Muscle of back (tissue), 11 donors: ENCODE results near the gene PALLD. TPM values are rescaled to one million over a fixed set of nuclear protein-coding genes. Genes with fewer than 3 reads are reported as not detected.

Experiments
- DNase-seq, 3 donors: peaks; one replicate each; pipeline versions ENCODE4 v3.0.0 to v3.0.0-alpha.2; 2013
- polyA plus RNA-seq, 10 donors: library from polyadenylated mRNA; unstranded; fragments of 120-200 nt; gene quantifications; one replicate each; pipeline ENCODE4 v1.2.1, GENCODE V29; 2013; ENCODE audit not compliant: insufficient read length in 10 of 10

Gene PALLD
- polyA plus RNA-seq, 10 donors = 130 to 201 (median 147) TPM

- no peak for DNase-seq
Observed at GRCh38 chr4:168822481-168822880, 325.6 kb downstream of the PALLD start.

DNA sequence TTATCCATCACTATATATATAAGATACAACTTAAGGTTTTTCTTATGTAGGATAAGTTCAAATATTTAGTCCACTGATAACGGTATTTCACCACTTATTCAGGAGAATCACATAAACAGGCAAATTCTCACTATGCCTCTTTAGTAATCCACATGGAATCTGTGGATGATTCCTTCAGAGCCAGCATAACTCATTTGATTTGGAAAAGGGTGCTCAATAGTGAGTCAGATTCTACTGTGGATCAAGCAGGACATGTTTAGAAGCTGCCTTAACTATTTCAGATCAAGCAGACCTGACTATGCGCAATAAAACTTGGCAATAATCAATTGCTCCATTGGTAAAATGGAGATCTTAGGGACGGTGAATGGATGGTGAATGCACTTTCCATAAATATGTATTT is 329.1 kb downstream of the PALLD start:
- DNase-seq = no peak

- no peak for DNase-seq
Observed at GRCh38 chr4:168826620-168827019, 329.8 kb downstream of the PALLD start.

DNA sequence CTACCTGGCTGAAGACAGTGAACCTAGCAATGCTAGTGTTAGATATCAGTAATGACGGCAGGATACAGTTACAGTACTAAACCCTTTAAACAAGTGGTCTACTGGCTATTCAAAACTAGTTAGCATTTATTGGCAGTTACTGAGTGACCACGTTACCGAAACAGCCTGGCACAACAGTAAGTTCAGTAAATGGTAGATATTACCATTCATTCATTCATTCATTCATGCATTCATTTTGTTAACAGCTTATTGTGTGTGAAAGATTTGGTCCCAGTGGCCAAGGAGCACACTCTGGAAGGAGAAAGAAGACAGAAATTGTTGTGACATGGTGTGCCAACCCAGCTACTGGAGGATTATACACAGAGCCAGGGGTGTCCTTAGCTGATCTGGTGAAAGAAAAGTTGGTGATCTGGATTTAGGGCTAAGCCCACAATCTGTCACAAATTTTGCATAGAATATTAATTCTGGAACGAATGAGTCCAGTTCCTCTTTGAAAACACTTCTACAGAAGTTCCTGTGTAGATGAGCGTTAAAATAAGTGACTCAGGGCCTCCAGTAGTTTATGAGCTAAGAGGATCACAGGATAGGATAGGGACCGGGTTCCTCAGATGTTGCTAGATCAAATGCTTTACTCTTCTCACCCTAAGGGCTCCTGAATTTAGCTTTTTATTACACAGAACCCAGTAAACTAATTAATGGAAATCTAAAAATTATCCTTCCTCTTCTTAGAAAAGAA is 334.1 kb downstream of the PALLD start:
- DNase-seq = no peak

DNA sequence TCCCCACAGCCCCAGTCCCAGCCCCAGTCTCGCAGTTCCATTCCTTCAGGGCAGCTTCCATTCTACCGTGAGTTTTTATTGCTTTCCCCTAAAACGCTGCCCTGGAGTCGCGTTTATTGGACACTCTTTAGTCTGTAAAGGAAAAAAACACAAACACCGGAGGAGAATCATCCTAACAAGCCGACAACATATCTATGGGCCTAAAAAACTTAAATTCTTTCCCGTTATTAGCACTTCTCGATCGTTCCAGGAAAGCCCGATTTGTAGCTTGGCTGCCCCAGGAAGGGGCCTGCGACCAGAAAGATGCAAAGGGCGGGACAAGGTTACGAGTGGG is 334.7 kb downstream of the PALLD start:
- no peak for DNase-seq

DNA sequence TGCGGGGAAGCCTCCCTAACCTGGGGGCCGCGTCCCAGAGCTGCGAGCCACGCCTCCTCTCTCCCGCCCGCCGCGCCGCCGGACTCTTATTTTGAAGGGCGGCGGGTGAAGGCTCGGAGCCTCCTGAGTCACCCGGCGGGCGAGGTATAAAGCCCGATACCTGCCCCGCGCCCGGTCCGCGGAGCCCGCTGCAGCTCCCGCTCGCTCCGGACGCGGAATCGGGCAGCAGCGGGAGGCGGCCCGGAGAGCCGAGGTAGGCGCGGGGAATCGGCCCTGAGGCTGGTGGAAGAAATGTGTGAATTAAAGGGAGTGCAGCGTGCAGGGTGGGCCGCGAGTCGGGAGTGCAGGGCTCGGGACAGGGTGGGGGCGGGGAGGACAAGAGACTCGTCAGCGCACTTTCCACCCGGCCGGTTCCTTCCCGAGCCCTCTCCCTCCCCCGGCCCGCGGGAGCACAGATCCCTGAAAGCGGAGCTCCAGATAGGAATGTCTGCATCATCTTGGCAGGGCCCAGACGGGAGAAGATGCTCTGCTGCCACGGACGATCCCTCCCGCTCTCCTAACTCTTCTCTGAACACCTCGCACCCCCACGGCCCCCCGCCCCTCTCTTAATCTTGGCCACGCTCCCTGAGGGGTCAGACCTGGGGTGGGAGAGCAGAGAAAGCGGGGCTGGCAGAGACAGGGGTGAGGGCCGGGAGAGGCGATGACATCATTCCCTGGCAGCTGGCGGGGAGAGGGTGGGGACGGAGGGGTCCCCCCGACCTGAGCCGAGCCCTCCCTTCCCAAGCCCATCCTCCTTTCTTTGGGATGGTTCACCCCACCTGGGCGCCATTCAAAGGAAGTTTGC is 335.3 kb downstream of the PALLD start:
- peak; percentile 82 to 96 (median 87) for DNase-seq

DNA sequence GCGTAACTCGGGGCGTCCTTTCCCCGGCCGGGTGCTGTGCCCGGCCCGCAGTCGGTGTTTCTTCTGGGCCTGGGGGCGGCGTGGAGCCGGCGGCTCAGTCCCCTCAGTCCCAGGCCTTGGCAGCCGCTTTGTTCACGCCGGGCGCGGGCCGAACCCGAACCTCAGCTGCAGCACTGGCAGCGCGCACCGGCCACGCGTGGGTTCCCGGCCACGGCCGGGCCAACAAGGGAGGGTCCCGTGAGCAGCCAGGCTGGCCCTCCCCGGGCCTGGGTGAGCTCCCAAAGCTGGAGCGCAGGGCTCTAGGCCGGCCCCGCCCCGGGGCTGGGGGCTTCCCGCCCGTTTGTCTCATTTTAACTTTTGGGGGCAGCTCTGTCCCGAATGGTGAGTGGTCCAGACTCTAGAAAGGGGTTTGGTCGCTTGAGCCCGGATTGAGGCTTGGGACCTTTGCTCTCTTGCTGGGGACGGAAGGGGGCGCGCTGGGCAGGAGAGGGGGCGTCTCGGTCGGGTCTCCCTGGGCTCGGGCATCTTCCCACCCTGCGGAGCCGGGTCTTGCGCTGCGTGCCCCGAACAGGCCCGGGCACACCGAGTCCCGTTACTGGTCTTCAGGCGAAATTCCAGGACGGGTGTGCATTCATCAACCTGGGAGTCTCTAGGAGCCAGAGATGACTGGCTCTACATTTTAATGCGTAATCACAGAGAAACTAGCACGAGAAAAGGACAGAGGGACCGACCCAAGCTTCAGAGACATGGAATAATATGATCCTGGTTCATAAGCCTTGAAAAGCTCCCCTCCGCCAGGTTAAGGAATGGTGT is 336.1 kb downstream of the PALLD start:
- peak in 2 of 3 donors; percentile 67 to 86 for DNase-seq

DNA sequence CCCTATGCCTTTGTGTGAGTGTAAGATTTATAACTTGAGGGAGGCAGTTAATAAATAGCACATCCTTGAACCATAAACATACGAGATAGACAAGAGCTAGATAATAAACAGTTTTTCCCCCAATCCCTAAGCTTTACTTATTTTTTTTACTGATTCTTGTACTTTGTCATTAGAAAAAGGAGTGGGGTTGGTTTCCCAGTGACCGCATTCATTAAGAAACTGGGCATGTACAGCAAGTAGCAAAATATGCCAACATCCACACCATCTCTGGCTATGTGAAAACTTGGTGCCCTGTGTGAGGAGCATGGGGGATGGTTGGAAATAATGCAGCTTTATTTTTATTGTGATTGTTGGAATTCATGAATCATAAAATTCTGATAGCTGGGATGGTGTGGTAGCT is 337.0 kb downstream of the PALLD start:
- no peak for DNase-seq

GRCh38 chr4:168835880-168836454 is 339.1 kb downstream of the PALLD start:
- no peak for DNase-seq

- no peak for DNase-seq
Observed at GRCh38 chr4:168836490-168836889, 339.6 kb downstream of the PALLD start.

DNA sequence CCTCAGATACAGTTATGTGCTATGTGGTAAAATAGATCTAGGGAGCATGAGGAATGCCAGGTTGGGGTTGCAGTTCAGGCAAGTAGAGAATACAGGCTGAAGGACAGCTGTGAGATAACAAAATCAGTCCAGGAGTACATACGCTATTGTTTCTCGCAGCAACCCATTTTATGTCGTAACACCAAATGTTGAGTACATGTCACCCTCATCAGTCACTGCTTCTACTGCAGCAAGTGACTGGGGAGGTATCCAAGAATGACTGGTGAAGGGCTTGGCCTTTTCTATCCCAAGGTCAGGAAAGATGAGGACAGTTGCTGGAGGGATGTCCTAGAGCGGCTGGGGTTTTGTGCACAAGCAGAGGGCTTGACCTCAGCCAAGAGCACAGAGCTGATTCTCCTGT is 341.1 kb downstream of the PALLD start:
- DNase-seq = no peak

DNA sequence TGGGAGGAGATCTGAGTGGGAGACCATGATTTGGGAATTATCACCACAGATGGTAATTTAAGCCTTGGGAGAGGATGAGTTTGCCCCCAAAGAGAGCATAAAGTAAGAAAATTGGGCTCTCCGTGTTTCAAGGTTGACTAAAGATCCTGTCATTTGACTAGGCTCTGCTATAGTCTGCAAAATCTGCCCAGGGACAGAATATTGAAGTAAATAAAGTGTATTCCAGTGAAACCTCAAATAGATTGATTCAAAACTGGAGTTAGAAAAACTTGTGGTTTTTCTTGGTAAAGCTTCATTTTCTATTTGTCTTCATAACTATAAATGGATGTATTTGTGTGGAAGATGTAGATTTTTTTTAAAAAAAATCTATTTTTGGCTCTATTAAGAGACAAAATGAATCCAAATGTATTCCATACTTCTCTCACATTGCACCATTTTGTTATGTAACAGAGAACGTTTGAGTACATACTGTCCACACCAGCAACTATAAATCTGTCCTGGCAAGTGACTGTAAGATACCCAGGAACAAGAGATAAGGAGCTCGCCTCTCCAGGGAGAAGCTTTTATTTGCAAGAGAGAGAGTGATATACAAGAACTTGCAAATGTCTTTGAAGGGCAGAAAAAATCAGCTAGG is 343.0 kb downstream of the PALLD start:
- peak in 1 of 3 donors; percentile 35 for DNase-seq

GRCh38 chr4:168840392-168840763 is 343.5 kb downstream of the PALLD start:
- DNase-seq = no peak

- no peak for DNase-seq
Observed at GRCh38 chr4:168841000-168841671, 344.3 kb downstream of the PALLD start.

DNA sequence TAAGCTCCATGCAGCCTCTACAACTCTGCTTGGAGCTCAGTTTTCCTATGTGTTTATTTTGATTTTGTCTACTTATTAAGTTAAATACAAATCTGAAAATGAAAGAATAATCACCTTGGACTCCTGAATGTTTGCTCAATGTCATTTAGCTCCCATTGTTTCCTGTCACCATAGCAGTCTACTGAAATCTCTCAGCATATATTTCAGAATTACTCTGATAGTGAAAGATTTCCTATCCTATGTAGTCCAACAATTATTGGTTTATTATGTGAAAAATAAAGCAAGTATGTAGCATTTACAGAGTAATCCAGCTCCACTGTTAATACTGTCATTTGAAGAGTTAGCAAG is 344.8 kb downstream of the PALLD start:
- no peak for DNase-seq

DNA sequence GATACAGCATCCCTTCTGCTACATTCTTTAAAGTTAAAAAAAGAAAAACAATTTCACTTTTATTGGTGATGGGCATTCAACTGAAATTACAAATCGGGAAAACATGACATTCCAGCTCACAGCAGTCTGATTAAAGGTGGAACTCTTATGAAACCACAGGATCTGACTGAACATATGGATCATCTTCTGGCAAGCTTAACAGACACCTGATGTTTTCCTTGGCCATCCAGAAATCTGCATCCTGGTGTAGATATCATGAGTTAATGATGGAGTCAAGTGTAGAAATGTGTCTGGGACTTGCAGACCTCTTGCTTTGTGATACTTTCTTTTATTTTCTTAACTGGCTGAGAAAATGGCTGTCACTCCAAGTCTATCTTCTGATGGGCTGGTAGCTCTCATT is 345.3 kb downstream of the PALLD start:
- DNase-seq = no peak

GRCh38 chr4:168843635-168844034 is 346.8 kb downstream of the PALLD start:
- no peak for DNase-seq

DNA sequence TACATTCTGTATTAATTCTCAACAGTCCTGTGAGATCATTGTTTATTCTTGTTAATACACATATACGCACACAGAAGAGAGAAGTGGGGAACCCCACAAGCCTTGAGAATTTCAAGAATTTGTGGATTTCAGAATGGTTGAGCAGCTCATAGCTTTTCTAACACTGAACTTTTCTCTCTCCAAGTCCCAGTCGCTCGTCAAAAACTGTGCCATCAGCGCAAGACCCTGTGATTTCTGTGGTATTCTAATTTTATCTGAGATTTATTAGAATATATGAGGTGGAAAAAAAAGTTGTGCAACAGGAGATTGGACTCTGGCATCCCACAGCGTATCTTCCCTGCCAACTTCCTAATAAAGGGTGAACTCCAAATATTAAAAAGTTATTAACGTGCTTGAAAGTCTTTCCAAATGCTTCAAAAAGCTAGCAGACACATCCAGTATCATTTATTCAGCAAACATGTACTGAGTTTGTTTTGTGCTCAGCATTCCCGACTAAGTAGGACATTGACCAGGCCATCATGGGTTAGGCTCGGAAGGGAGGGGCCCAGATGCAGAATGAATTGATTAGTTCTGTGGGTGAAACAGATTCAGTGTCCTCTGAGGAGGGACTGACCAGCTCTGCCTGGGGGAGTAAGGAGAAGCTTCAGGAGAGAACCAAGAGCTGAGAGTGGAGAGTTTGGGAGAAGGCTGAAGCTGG is 347.6 kb downstream of the PALLD start:
- DNase-seq = peak in 1 of 3 donors; percentile 53

GRCh38 chr4:168845897-168846296 is 349.0 kb downstream of the PALLD start:
- no peak for DNase-seq

- no peak for DNase-seq
Observed at GRCh38 chr4:168846414-168846813, 349.6 kb downstream of the PALLD start.
